Endothelial cell of umbilical vein (primary cell): ENCODE data around the gene OSCAR.

Source experiments
- EZH2 ChIP-seq: IDR thresholded peaks from 2 replicates; pipeline ENCODE4 v1.6.1; 2012; ENCODE audit warnings: borderline replicate concordance, low read depth, mild to moderate bottlenecking, moderate library complexity, low read length, inconsistent platforms; ENCODE audit not compliant: severe bottlenecking
- TF ChIP-seq, protein P1 (sequence below), 2 donors: IDR thresholded peaks; 1 replicate in 1 of 2; 2 replicates in 1 of 2; pipeline ENCODE4 v1.5.1; 2011; ENCODE audit warnings: low read length in 2 of 2, mild to moderate bottlenecking in 2 of 2, moderate library complexity in 2 of 2, control low read depth in 1 of 2, inconsistent platforms in 1 of 2, low read depth in 1 of 2; ENCODE audit not compliant: insufficient read depth in 1 of 2; ENCODE audit errors: extremely low read depth in 1 of 2
- TF ChIP-seq, protein P2 (sequence below): IDR thresholded peaks from 2 replicates; pipeline ENCODE4 v1.6.1; 2011; ENCODE audit not compliant: insufficient read depth, insufficient read length

DNA sequence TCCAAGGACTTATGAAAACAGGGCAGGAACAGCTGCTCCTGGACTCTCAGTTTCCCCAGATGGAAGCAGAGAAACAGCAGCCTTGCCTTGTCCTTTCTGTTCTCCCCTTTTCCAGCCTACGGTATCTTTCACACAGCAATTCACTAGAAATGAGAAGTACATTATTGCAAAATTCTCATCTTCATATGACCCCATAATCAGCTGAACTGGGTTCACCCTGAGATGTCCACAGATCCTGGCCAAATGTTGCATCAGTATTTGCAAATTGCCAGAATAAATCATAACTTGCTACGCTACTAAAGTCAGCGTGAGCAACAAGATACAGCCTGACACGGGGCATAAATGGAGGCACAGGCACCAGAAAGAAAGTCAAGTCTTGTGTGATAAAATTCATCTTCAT lies 53.0 kb downstream of the OSCAR start:
- no peak for TF ChIP-seq EZH2
- TF ChIP-seq, protein P1, sequence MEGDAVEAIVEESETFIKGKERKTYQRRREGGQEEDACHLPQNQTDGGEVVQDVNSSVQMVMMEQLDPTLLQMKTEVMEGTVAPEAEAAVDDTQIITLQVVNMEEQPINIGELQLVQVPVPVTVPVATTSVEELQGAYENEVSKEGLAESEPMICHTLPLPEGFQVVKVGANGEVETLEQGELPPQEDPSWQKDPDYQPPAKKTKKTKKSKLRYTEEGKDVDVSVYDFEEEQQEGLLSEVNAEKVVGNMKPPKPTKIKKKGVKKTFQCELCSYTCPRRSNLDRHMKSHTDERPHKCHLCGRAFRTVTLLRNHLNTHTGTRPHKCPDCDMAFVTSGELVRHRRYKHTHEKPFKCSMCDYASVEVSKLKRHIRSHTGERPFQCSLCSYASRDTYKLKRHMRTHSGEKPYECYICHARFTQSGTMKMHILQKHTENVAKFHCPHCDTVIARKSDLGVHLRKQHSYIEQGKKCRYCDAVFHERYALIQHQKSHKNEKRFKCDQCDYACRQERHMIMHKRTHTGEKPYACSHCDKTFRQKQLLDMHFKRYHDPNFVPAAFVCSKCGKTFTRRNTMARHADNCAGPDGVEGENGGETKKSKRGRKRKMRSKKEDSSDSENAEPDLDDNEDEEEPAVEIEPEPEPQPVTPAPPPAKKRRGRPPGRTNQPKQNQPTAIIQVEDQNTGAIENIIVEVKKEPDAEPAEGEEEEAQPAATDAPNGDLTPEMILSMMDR (IDR thresholded peaks at IDR 0.05; ENCODE audit: extremely low read depth in 1 of 2, insufficient read depth in 1 of 2, low read depth in 1 of 2, low read length in 2 of 2): no peak
- TF ChIP-seq, protein P2, sequence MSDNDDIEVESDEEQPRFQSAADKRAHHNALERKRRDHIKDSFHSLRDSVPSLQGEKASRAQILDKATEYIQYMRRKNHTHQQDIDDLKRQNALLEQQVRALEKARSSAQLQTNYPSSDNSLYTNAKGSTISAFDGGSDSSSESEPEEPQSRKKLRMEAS: no peak
